NCI-H2227 (cell line): Measurements from ENCODE around the gene FIZ1.

Experiments used
- DNase-seq: peaks from one replicate; lab custom pipeline; 2025; ENCODE audit not compliant: unreplicated experiment; lab: John Stamatoyannopoulos, UW

The FIZ1 gene

GRCh38 chr19:55544014-55544413 is 55.3 kb downstream of the FIZ1 start:
- no peak for DNase-seq

GRCh38 chr19:55543567-55543966 is 55.8 kb downstream of the FIZ1 start:
- no peak for DNase-seq

- DNase-seq, result no peak
These were observed 56.9 kb downstream of the FIZ1 start for GRCh38 chr19:55542292-55542855.
